Measurements from ENCODE around the gene SLC5A11. TPM values are rescaled to one million over a fixed set of nuclear protein-coding genes. Genes with fewer than 3 reads are reported as not detected.
A peak's percentile ranks its signal among the peaks of the same experiment; 100 is the strongest.
"Not testable (repeated sequence)": the region's sequence is repeated elsewhere in the genome, so short reads cannot be mapped to it uniquely, and the experiment has no call there.

SLC5A11 gene
- total and polyA plus RNA-seq, 2 experiments from 2014 or later = 1.2 to 1.7 TPM

- Histone ChIP-seq H3K27me3 (no peaks in the 10 kb centered on the region), H3K9me2 (replicated peaks; ENCODE audit: insufficient read depth) (no peaks in the 10 kb centered on the region), H2AFZ (no peak overlapping the region), H4K20me1 (ENCODE audit: insufficient read depth, poor library complexity, severe bottlenecking) (no peaks in the 10 kb centered on the region), H3K36me3 (replicated peaks; ENCODE audit: insufficient read depth, low read depth) (no peaks in the 10 kb centered on the region), H3K4me3 (no peak overlapping the region), H3K9me3 (ENCODE audit: low read depth) (no peaks in the 10 kb centered on the region), H3K79me2 (no peaks in the 10 kb centered on the region), H3K4me1 (ENCODE audit: insufficient read depth) (peaks cover 4% of the 10 kb centered on the region), H3K4me2 (no peak overlapping the region), H3K27ac (no peak overlapping the region)
- DNase-seq (ENCODE audit: low spot score) = no peak
- TF ChIP-seq EZH2phosphoT487 (IDR thresholded peaks at IDR 0.05; ENCODE audit: low read depth, severe bottlenecking, unreplicated experiment) (no peak), EZH2 (IDR thresholded peaks at IDR 0.05; ENCODE audit: borderline replicate concordance) (no peak), CTCF (IDR thresholded peaks at IDR 0.05; ENCODE audit: poor library complexity) (no peak)
- WGBS (ENCODE audit: low lambda C conversion rate, missing lambda C conversion rate) = 78% methylated on average over 5 of the region's 5 CpGs
Observed at GRCh38 chr16:24855678-24856077, 9.9 kb downstream of the SLC5A11 start.

GRCh38 chr16:24856871-24857270 is 11.1 kb downstream of the SLC5A11 start:
- not testable (repeated sequence) for H3K36me3 ChIP-seq (replicated peaks; ENCODE audit: insufficient read depth, low read depth); H3K9me3 ChIP-seq (ENCODE audit: low read depth); DNase-seq (ENCODE audit: low spot score); H4K20me1 ChIP-seq (ENCODE audit: insufficient read depth, poor library complexity, severe bottlenecking); H3K4me3 ChIP-seq; H3K27ac ChIP-seq; H3K9me2 ChIP-seq (replicated peaks; ENCODE audit: insufficient read depth); H3K4me2 ChIP-seq; H2AFZ ChIP-seq; H3K27me3 ChIP-seq; H3K4me1 ChIP-seq (ENCODE audit: insufficient read depth); H3K79me2 ChIP-seq
- WGBS (ENCODE audit: low lambda C conversion rate, missing lambda C conversion rate) = 85% methylated on average over 8 of the region's 8 CpGs

GRCh38 chr16:24858219-24859041 is 12.7 kb downstream of the SLC5A11 start:
- 37% methylated on average over 9 of the region's 9 CpGs for WGBS (ENCODE audit: low lambda C conversion rate, missing lambda C conversion rate)
- Histone ChIP-seq H2AFZ (no peak overlapping the region), H3K4me1 (ENCODE audit: insufficient read depth) (peaks cover 4% of the 10 kb centered on the region), H3K79me2 (no peaks in the 10 kb centered on the region), H3K36me3 (replicated peaks; ENCODE audit: insufficient read depth, low read depth) (no peaks in the 10 kb centered on the region), H3K27ac (no peak overlapping the region), H3K27me3 (no peaks in the 10 kb centered on the region), H3K9me2 (replicated peaks; ENCODE audit: insufficient read depth) (no peaks in the 10 kb centered on the region), H4K20me1 (ENCODE audit: insufficient read depth, poor library complexity, severe bottlenecking) (no peaks in the 10 kb centered on the region), H3K4me2 (no peak overlapping the region), H3K9me3 (ENCODE audit: low read depth) (no peaks in the 10 kb centered on the region), H3K4me3 (no peak overlapping the region)
- peak; percentile 87 for DNase-seq (ENCODE audit: low spot score)
- no peak for TF ChIP-seq EZH2phosphoT487 (IDR thresholded peaks at IDR 0.05; ENCODE audit: low read depth, severe bottlenecking, unreplicated experiment)

GRCh38 chr16:24861461-24861860 is 15.7 kb downstream of the SLC5A11 start:
- no peaks in the 10 kb centered on the region for H3K27me3 ChIP-seq
- 100% methylated on average over 1 of the region's 1 CpG for WGBS (ENCODE audit: low lambda C conversion rate, missing lambda C conversion rate)

More at GRCh38 chr16:24861461-24861860, 15.7 kb downstream of the SLC5A11 start:
- TF ChIP-seq CTCF (IDR thresholded peaks at IDR 0.05; ENCODE audit: poor library complexity) = no peak
- no peak for TF ChIP-seq EZH2phosphoT487 (IDR thresholded peaks at IDR 0.05; ENCODE audit: low read depth, severe bottlenecking, unreplicated experiment)
- no peak for TF ChIP-seq EZH2 (IDR thresholded peaks at IDR 0.05; ENCODE audit: borderline replicate concordance)
- Histone ChIP-seq H3K79me2 (no peaks in the 10 kb centered on the region), H3K4me1 (ENCODE audit: insufficient read depth) (no peaks in the 10 kb centered on the region), H3K36me3 (replicated peaks; ENCODE audit: insufficient read depth, low read depth) (no peaks in the 10 kb centered on the region), H3K4me3 (no peak overlapping the region), H3K9me2 (replicated peaks; ENCODE audit: insufficient read depth) (no peaks in the 10 kb centered on the region), H3K9me3 (ENCODE audit: low read depth) (no peaks in the 10 kb centered on the region), H2AFZ (no peak overlapping the region), H3K27ac (no peak overlapping the region), H3K4me2 (no peak overlapping the region), H4K20me1 (ENCODE audit: insufficient read depth, poor library complexity, severe bottlenecking) (no peaks in the 10 kb centered on the region)
- no peak for DNase-seq (ENCODE audit: low spot score)

All from hepatocyte (in vitro differentiated cells).